Nephron progenitor cell (in vitro differentiated cells): ENCODE results near the gene TMPRSS4.

Experiments
- DNase-seq: peaks from one replicate; pipeline ENCODE4 v3.0.0; 2021
- H3K27ac Mint-ChIP-seq: 2 replicates; pipeline ENCODE4 v1.8.0; 2021; ENCODE audit warnings: mild to moderate bottlenecking, moderate library complexity, mixed read lengths
- H3K27me3 Mint-ChIP-seq: 2 replicates; pipeline ENCODE4 v1.8.0; 2021; ENCODE audit warnings: mild to moderate bottlenecking, low read depth, mixed read lengths; ENCODE audit not compliant: poor library complexity
- H3K36me3 Mint-ChIP-seq: 2 replicates; pipeline ENCODE4 v1.8.0; 2021; ENCODE audit warnings: low read depth, mixed read lengths
- H3K4me1 Mint-ChIP-seq: 2 replicates; pipeline ENCODE4 v1.8.0; 2021; ENCODE audit warnings: mixed read lengths
- H3K4me3 Mint-ChIP-seq: 2 replicates; pipeline ENCODE4 v1.8.0; 2021; ENCODE audit warnings: mild to moderate bottlenecking, moderate library complexity, mixed read lengths
- H3K9me3 Mint-ChIP-seq: 2 replicates; pipeline ENCODE4 v1.8.0; 2021; ENCODE audit warnings: mild to moderate bottlenecking, moderate library complexity, mixed read lengths
- CTCF ChIP-seq: fragments of 200-600 bp; sonication (generic); IDR thresholded peaks from 2 replicates; pipeline ENCODE4 v1.5.0; 2021; ENCODE audit warnings: antibody characterized with exemption

TMPRSS4 gene

GRCh38 chr11:118073554-118073953, 3.3 kb upstream of the TMPRSS4 start:
- no peak for DNase-seq
- peaks cover 10% of the 10 kb centered on the region for H3K27me3 Mint-ChIP-seq
- peaks cover 26% of the 10 kb centered on the region for H3K4me1 Mint-ChIP-seq
- H3K9me3 Mint-ChIP-seq, result no peaks in the 10 kb centered on the region
- H3K27ac Mint-ChIP-seq, result no peak overlapping the region
- H3K36me3 Mint-ChIP-seq, result no peaks in the 10 kb centered on the region
- TF ChIP-seq CTCF, result no peak
- H3K4me3 Mint-ChIP-seq, result no peak overlapping the region

GRCh38 chr11:118074091-118074685, 2.7 kb upstream of the TMPRSS4 start:
- Mint-ChIP-seq H3K9me3 (no peaks in the 10 kb centered on the region), H3K4me1 (peaks cover 27% of the 10 kb centered on the region), H3K27ac (no peak overlapping the region), H3K27me3 (peaks cover 10% of the 10 kb centered on the region), H3K4me3 (no peak overlapping the region), H3K36me3 (no peaks in the 10 kb centered on the region)
- no peak for TF ChIP-seq CTCF
- DNase-seq, result no peak

GRCh38 chr11:118074785-118075184, 2.1 kb upstream of the TMPRSS4 start:
- no peak for TF ChIP-seq CTCF
- Mint-ChIP-seq H3K27ac (no peak overlapping the region), H3K4me3 (no peak overlapping the region), H3K36me3 (no peaks in the 10 kb centered on the region), H3K4me1 (peaks cover 33% of the 10 kb centered on the region), H3K9me3 (no peaks in the 10 kb centered on the region), H3K27me3 (peaks cover 10% of the 10 kb centered on the region)
- no peak for DNase-seq

DNA sequence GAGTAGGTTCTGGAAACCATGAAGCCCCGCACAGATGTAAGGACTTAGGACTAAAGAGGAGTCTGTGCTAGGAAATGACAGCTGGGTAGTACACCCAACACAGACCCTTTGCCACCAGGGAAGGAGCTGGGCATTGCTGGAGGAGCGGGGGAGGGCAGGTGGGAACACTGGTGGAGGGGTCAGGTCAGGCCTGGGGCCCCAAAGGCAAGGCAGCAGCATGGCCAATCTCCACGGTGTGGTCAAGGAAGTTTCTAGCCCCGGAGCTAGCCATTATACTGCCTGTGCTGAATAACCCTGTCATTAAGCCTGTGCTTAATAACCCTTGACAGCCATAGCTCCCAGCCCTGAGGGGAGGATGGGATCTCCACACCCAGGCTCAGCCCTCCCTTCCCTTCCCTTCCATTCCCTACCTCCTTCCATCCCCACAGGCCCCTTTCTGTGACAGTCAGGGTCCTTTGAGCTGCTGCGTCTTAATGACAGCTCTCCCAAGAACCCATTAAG, 2.1 kb downstream of the TMPRSS4 start:
- peak; percentile 46 for DNase-seq
- H3K36me3 Mint-ChIP-seq, result no peaks in the 10 kb centered on the region
- no peaks in the 10 kb centered on the region for H3K9me3 Mint-ChIP-seq
- no peak overlapping the region for H3K4me3 Mint-ChIP-seq
- no peak for TF ChIP-seq CTCF
- H3K4me1 Mint-ChIP-seq, result peaks cover 75% of the 10 kb centered on the region
- peak overlapping the region; percentile 78 for H3K27ac Mint-ChIP-seq
- H3K27me3 Mint-ChIP-seq, result peaks cover 6% of the 10 kb centered on the region

- no peaks in the 10 kb centered on the region for H3K36me3 Mint-ChIP-seq
- H3K27me3 Mint-ChIP-seq, result peaks cover 6% of the 10 kb centered on the region
- no peak overlapping the region for H3K4me3 Mint-ChIP-seq
- H3K9me3 Mint-ChIP-seq, result no peaks in the 10 kb centered on the region
- H3K27ac Mint-ChIP-seq, result no peak overlapping the region
- TF ChIP-seq CTCF, result no peak
- H3K4me1 Mint-ChIP-seq, result peaks cover 80% of the 10 kb centered on the region
- no peak for DNase-seq
Observed at GRCh38 chr11:118079491-118079890, 2.6 kb downstream of the TMPRSS4 start.

GRCh38 chr11:118080296-118080695, 3.4 kb downstream of the TMPRSS4 start:
- Mint-ChIP-seq H3K4me1 (peaks cover 80% of the 10 kb centered on the region), H3K4me3 (no peak overlapping the region), H3K27ac (no peak overlapping the region), H3K9me3 (no peaks in the 10 kb centered on the region), H3K27me3 (peaks cover 12% of the 10 kb centered on the region), H3K36me3 (no peaks in the 10 kb centered on the region)
- TF ChIP-seq CTCF, result no peak
- no peak for DNase-seq
